SJCRH30 (cell line): ENCODE measurements around the gene ATOSB. TPM values are rescaled to one million over a fixed set of nuclear protein-coding genes. Genes with fewer than 3 reads are reported as not detected.

Experiments used
- DNase-seq, 2 experiments: peaks; one replicate each; pipeline ENCODE4 v3.0.0-alpha.2; 2015 to 2020
- H3K27ac ChIP-seq: fragments of 250-450 bp; sonication (Bioruptor Pico); 2 replicates; pipeline ENCODE4 v1.5.1; 2020; ENCODE audit warnings: mild to moderate bottlenecking, moderate library complexity
- H3K27me3 ChIP-seq: fragments of 250-450 bp; sonication (Bioruptor Pico); 2 replicates; pipeline ENCODE4 v1.5.1; 2020; ENCODE audit warnings: mild to moderate bottlenecking, moderate library complexity
- H3K36me3 ChIP-seq: fragments of 250-450 bp; sonication (Bioruptor Pico); 2 replicates; pipeline ENCODE4 v1.5.1; 2020; ENCODE audit warnings: mild to moderate bottlenecking, moderate library complexity
- H3K4me1 ChIP-seq: fragments of 250-450 bp; sonication (Bioruptor Pico); 2 replicates; pipeline ENCODE4 v1.5.1; 2020; ENCODE audit warnings: mild to moderate bottlenecking, moderate library complexity
- H3K4me3 ChIP-seq: fragments of 250-450 bp; sonication (Bioruptor Pico); 2 replicates; pipeline ENCODE4 v1.5.1; 2020; ENCODE audit warnings: mild to moderate bottlenecking, moderate library complexity
- H3K9me3 ChIP-seq: fragments of 250-450 bp; sonication (Bioruptor Pico); replicated peaks from 2 replicates; pipeline ENCODE4 v1.5.1; 2020; ENCODE audit warnings: mild to moderate bottlenecking, moderate library complexity
- total RNA-seq: library from RNA; depleted of rRNA; stranded (reverse); fragments of >200 nt; shearing (Covaris generic); gene quantifications from 2 replicates; pipeline ENCODE4 v1.2.3, GENCODE V29; 2014

The ATOSB gene
- total RNA-seq, 1 experiment from 2014 or later = 4.5 TPM

- Histone ChIP-seq H3K9me3 (no peaks in the 10 kb centered on the region), H3K27me3 (no peaks in the 10 kb centered on the region), H3K36me3 (peaks cover 2% of the 10 kb centered on the region; the same call in 1 of the 2 replicates), H3K27ac (no peak overlapping the region), H3K4me3 (no peak overlapping the region), H3K4me1 (no peaks in the 10 kb centered on the region; the same call in 1 of the 2 replicates)
- no peak for DNase-seq
Measured at GRCh38 chr9:35106343-35106730, 9.3 kb downstream of the ATOSB start.

GRCh38 chr9:35105571-35106342, 9.9 kb downstream of the ATOSB start:
- Histone ChIP-seq H3K27ac (no peak overlapping the region), H3K36me3 (peaks cover 3% of the 10 kb centered on the region; the same call in 1 of the 2 replicates), H3K9me3 (no peaks in the 10 kb centered on the region), H3K27me3 (no peaks in the 10 kb centered on the region), H3K4me1 (no peaks in the 10 kb centered on the region; the same call in 1 of the 2 replicates), H3K4me3 (no peak overlapping the region)
- DNase-seq = no peak

DNA sequence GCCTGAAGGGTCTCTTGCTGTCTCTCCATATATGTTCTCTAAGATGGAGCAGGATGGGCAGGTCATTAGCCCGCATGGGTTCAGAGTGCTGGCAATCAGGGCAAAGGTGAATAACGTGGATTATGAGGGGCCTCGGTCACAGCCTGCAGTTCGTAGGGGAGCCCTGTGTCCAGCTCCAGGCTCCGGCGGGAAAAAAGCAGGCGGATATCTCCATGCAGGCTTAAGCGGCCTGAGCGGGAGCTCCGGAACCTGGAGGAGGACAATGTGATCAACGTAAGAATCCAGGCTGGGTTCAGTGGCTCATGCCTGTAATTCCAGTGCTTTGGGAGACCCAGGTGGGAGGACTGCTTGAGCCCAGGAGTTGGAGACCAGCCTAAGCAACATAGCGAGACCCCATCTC, 10.5 kb downstream of the ATOSB start:
- Histone ChIP-seq H3K27me3 (no peaks in the 10 kb centered on the region), H3K9me3 (no peaks in the 10 kb centered on the region), H3K4me3 (no peak overlapping the region), H3K36me3 (peaks cover 3% of the 10 kb centered on the region; the same call in 1 of the 2 replicates), H3K27ac (no peak overlapping the region), H3K4me1 (no peaks in the 10 kb centered on the region; the same call in 1 of the 2 replicates)
- no peak for DNase-seq

GRCh38 chr9:35104586-35104985, 11.1 kb downstream of the ATOSB start:
- Histone ChIP-seq H3K27me3 (no peaks in the 10 kb centered on the region), H3K9me3 (no peaks in the 10 kb centered on the region), H3K36me3 (peaks cover 5% of the 10 kb centered on the region; the same call in 1 of the 2 replicates), H3K27ac (no peak overlapping the region), H3K4me1 (no peaks in the 10 kb centered on the region; the same call in 1 of the 2 replicates), H3K4me3 (no peak overlapping the region)
- DNase-seq = no peak

GRCh38 chr9:35103660-35104191, 11.9 kb downstream of the ATOSB start:
- Histone ChIP-seq H3K4me1 (no peaks in the 10 kb centered on the region; the same call in 1 of the 2 replicates), H3K4me3 (peak overlapping the region; percentile 73), H3K36me3 (peaks cover 5% of the 10 kb centered on the region; the same call in 1 of the 2 replicates), H3K9me3 (no peaks in the 10 kb centered on the region), H3K27ac (peak overlapping the region; percentile 71), H3K27me3 (no peaks in the 10 kb centered on the region)
- DNase-seq = no peak

- no peaks in the 10 kb centered on the region; the same call in 1 of the 2 replicates for H3K4me1 ChIP-seq
- no peaks in the 10 kb centered on the region for H3K27me3 ChIP-seq
- peak within 1 kb of the TSS; percentile 73 for H3K4me3 ChIP-seq
- H3K27ac ChIP-seq = peak within 1 kb of the TSS; percentile 71
- peaks cover 5% of the 10 kb centered on the region; the same call in 1 of the 2 replicates for H3K36me3 ChIP-seq
- no peaks in the 10 kb centered on the region for H3K9me3 ChIP-seq
- peak; percentile 94 to 95 for DNase-seq
Measured at GRCh38 chr9:35102769-35103659, 12.6 kb downstream of the ATOSB start, which contains the start of gene STOML2. TSS of gene STOML2 (minus strand) at chr9:35103131. CDS start at chr9:35103094, 37 bp downstream.

GRCh38 chr9:35102465-35102768, 13.2 kb downstream of the ATOSB start:
- Histone ChIP-seq H3K9me3 (no peaks in the 10 kb centered on the region), H3K36me3 (peaks cover 5% of the 10 kb centered on the region; the same call in 1 of the 2 replicates), H3K4me3 (peak overlapping the region; percentile 73), H3K27ac (peak overlapping the region; percentile 71), H3K4me1 (no peaks in the 10 kb centered on the region; the same call in 1 of the 2 replicates), H3K27me3 (no peaks in the 10 kb centered on the region)
- DNase-seq = no peak

GRCh38 chr9:35097573-35097972, 18.1 kb downstream of the ATOSB start:
- no peak overlapping the region for H3K27ac ChIP-seq
- peaks cover 5% of the 10 kb centered on the region for H3K36me3 ChIP-seq
- no peaks in the 10 kb centered on the region for H3K27me3 ChIP-seq
- H3K4me1 ChIP-seq = no peaks in the 10 kb centered on the region; the same call in 1 of the 2 replicates
- H3K9me3 ChIP-seq = no peaks in the 10 kb centered on the region
- H3K4me3 ChIP-seq = no peak overlapping the region
- no peak for DNase-seq

DNA sequence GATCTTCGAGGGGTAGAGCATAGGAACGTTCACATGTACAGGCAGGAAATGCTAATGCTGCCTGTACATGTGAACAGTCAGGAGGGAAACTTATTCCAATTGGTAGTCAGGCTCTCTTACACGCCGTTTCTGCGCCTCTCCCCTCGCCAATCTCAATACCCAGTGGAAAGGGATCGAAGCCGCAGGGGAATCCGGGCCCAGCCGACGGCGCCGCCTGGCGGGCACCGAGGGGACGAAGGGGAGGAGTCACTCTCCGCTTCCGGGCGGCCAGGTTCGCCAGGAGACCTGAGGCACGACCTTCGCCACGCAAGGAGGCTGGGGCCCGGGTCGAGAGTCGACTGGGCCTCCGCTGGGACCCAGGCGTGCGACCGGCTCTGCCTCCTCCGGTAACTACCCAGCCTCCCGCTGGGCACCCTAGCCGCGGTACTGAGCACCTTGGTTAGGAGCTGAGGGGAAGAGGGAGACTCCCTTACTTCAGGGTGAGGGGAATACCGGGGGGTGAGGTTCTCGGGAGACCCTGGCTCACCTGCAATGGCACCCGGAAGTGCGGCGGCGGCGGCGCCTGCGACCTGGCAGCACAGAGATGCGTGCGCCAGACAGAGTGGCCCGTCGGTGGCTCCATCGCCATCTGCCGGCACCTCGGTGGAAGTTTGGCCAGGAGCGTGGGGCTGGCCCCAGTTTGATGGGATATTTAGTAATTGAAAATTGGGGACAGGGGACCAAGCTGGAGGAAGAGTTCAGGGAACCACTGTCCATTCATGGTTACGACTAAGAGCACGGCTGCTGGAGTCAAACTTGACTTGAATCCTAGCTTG, 19.4 kb downstream of the ATOSB start, which contains the start of gene PIGO:
Gene PIGO, minus strand, starts transcription at position 557 of the 815 bp plus-strand sequence. CDS start 1,026 bp downstream, outside the sequence.
- peak; percentile 82 to 84 for DNase-seq
- peak within 1 kb of the TSS; percentile 75 for H3K27ac ChIP-seq
- H3K4me1 ChIP-seq = no peaks in the 10 kb centered on the region
- no peaks in the 10 kb centered on the region for H3K9me3 ChIP-seq
- no peaks in the 10 kb centered on the region for H3K27me3 ChIP-seq
- H3K36me3 ChIP-seq = peaks cover 3% of the 10 kb centered on the region
- H3K4me3 ChIP-seq = peak within 1 kb of the TSS; percentile 86

GRCh38 chr9:35091536-35091935, 24.1 kb downstream of the ATOSB start:
- H3K36me3 ChIP-seq = no peaks in the 10 kb centered on the region; the same call in 1 of the 2 replicates

DNA sequence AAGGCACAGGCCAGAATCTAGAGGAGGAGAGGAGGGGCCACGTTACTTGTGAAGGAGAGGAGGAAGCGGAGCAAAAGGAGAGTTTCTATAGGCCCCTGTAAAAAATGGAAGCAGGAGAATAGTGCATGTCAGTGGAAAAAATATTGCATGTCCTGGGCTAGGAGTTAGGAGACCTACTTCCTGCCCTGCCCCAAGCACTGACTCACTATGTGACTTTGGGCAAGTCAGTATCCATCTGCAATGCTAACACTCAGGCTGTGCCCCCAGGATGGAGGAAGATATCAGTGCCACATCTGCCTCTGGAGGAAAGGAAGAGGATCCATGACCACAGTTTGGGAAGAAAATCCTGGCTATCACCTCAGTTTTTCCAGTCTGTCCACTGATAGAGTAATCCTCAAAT, 26.2 kb downstream of the ATOSB start:
- Histone ChIP-seq H3K27ac (no peak overlapping the region), H3K4me3 (no peak overlapping the region), H3K36me3 (no peaks in the 10 kb centered on the region; the same call in 1 of the 2 replicates), H3K4me1 (no peaks in the 10 kb centered on the region), H3K27me3 (no peaks in the 10 kb centered on the region), H3K9me3 (no peaks in the 10 kb centered on the region)
- no peak for DNase-seq

More at GRCh38 chr9:35091536-35091935, 24.1 kb downstream of the ATOSB start:
- H3K27ac ChIP-seq = no peak overlapping the region
- no peak overlapping the region for H3K4me3 ChIP-seq
- DNase-seq = no peak
- no peaks in the 10 kb centered on the region for H3K9me3 ChIP-seq
- no peaks in the 10 kb centered on the region for H3K27me3 ChIP-seq
- H3K4me1 ChIP-seq = no peaks in the 10 kb centered on the region

GRCh38 chr9:35085078-35085477, 30.6 kb downstream of the ATOSB start:
- no peak overlapping the region for H3K27ac ChIP-seq
- H3K9me3 ChIP-seq = no peaks in the 10 kb centered on the region
- DNase-seq = no peak
- H3K4me1 ChIP-seq = no peaks in the 10 kb centered on the region
- H3K36me3 ChIP-seq = no peaks in the 10 kb centered on the region
- no peaks in the 10 kb centered on the region for H3K27me3 ChIP-seq
- no peak overlapping the region for H3K4me3 ChIP-seq

DNA sequence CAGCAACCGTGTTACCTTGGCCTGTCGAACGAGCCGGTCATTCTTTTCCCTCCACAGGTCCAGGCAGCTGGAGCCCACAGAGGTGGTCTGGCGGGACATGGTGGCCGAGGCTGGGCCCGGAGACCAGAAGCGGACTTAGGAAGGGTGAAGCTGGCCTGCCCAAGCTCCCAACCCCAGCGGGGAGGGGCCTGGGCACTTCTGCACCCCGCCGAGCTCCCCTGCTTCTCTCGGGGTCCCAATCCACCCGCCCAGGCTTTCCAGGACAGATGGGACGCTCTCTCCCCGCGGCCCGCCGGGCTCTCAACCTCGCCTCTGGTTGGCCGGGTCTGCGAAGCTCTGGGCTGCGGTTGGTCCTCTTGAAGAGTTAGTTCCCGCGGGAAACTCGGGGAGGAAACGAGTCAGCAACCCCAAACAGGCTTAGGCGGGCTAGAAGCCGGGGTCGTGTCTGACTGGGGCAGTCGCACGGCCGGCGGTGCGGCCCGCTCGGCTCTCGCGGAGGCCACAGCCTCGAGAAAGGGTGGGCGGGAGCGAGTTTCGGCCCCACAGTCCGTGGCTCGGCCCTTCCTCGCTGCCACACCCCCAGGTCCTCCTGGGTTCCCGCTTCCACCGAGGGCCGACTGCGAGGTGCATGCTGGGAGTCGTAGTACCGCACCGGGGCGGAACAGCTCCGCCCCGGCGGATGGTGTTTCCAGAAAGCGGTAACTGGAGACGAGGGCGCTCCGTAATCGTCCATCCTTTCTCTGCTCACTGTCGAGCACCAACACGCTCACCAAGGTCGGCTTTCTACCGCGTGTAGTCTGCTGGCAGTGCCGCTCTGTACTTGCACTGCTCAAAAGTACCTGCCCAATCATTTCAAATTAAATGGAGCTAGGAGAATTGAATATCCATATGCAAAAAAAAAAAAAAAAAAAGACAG, 36.0 kb downstream of the ATOSB start, which contains the start of gene FANCG:
Gene FANCG, minus strand, starts transcription at position 517 of the 916 bp plus-strand sequence. Its CDS starts 418 bp downstream, at position 99.
- peaks cover 13% of the 10 kb centered on the region; the same call in 1 of the 2 replicates for H3K36me3 ChIP-seq
- H3K27ac ChIP-seq = peak within 1 kb of the TSS; percentile 90
- H3K4me1 ChIP-seq = no peaks in the 10 kb centered on the region
- no peaks in the 10 kb centered on the region for H3K27me3 ChIP-seq
- H3K9me3 ChIP-seq = no peaks in the 10 kb centered on the region
- peak; percentile 90 to 93 for DNase-seq
- peak within 1 kb of the TSS; percentile 70 for H3K4me3 ChIP-seq
